ENCODE results near the gene PCDHGB5. TPM values are rescaled to one million over a fixed set of nuclear protein-coding genes. Genes with fewer than 3 reads are reported as not detected.

The PCDHGB5 gene
- total RNA-seq: 9.1 and 13.4 TPM in 2 replicates

GRCh38 chr5:141397756-141398551 is at the start of gene PCDHGB5:
Gene PCDHGB5, plus strand, starts transcription at chr5:141397947. Its CDS starts 181 bp downstream, at chr5:141398128.

GRCh38 chr5:141349917-141350619 is 47.7 kb upstream of the PCDHGB5 start, which contains the start of gene PCDHGB1:
Gene PCDHGB1, plus strand, starts transcription at chr5:141350099. Its CDS starts 162 bp downstream, at chr5:141350261.

GRCh38 chr5:141354900-141355469 is 42.8 kb upstream of the PCDHGB5 start, which contains the start of gene PCDHGA4:
Gene PCDHGA4, plus strand, starts transcription at chr5:141355021. Its CDS starts 87 bp downstream, at chr5:141355108.

GRCh38 chr5:141359790-141360426 is 37.8 kb upstream of the PCDHGB5 start, which contains the start of gene PCDHGB2:
Gene PCDHGB2, plus strand, starts transcription at chr5:141359994. Its CDS starts 142 bp downstream, at chr5:141360136.

GRCh38 chr5:141363952-141364660 is 33.6 kb upstream of the PCDHGB5 start, which contains the start of gene PCDHGA5:
Gene PCDHGA5, plus strand, starts transcription at chr5:141364162. Its CDS starts 169 bp downstream, at chr5:141364331.

GRCh38 chr5:141369994-141370848 is 27.5 kb upstream of the PCDHGB5 start, which contains the start of gene PCDHGB3:
Gene PCDHGB3, plus strand, starts transcription at chr5:141370242. Its CDS starts 153 bp downstream, at chr5:141370395.

GRCh38 chr5:141373673-141374317 is 24.0 kb upstream of the PCDHGB5 start, which contains the start of gene PCDHGA6:
Gene PCDHGA6, plus strand, starts transcription at chr5:141373891. Its CDS starts 193 bp downstream, at chr5:141374084.

GRCh38 chr5:141382469-141383294 is 15.1 kb upstream of the PCDHGB5 start, which contains the start of gene PCDHGA7:
Gene PCDHGA7, plus strand, starts transcription at chr5:141382742. Its CDS starts 158 bp downstream, at chr5:141382900.

GRCh38 chr5:141387557-141388311 is 10.0 kb upstream of the PCDHGB5 start, which contains the start of gene PCDHGB4:
Gene PCDHGB4, plus strand, starts transcription at chr5:141387698. Its CDS starts 187 bp downstream, at chr5:141387885.

GRCh38 chr5:141392429-141393198 is 5.1 kb upstream of the PCDHGB5 start, which contains the start of gene PCDHGA8:
Gene PCDHGA8, plus strand, starts transcription at chr5:141392633. Its CDS starts 181 bp downstream, at chr5:141392814.

GRCh38 chr5:141402553-141403243 is 5.0 kb downstream of the PCDHGB5 start, which contains the start of gene PCDHGA9:
Gene PCDHGA9, plus strand, starts transcription at chr5:141402778. Its CDS starts 175 bp downstream, at chr5:141402953.

GRCh38 chr5:141407790-141408505 is 10.2 kb downstream of the PCDHGB5 start, which contains the start of gene PCDHGB6:
Gene PCDHGB6, plus strand, starts transcription at chr5:141408021. Its CDS starts 182 bp downstream, at chr5:141408203.

GRCh38 chr5:141412854-141413539 is 15.2 kb downstream of the PCDHGB5 start, which contains the start of gene PCDHGA10:
Gene PCDHGA10, plus strand, starts transcription at chr5:141412987. Its CDS starts 189 bp downstream, at chr5:141413176.

GRCh38 chr5:141417494-141418172 is 19.9 kb downstream of the PCDHGB5 start, which contains the start of gene PCDHGB7:
Gene PCDHGB7, plus strand, starts transcription at chr5:141417677. Its CDS starts 183 bp downstream, at chr5:141417860.

Measured in thoracic aorta endothelial cell (primary cell).